C4-2B (cell line): ENCODE results near the gene PTRHD1.

Source experiments
- ZFX ChIP-seq: fragments of 450-650 bp; IDR thresholded peaks from 2 replicates; pipeline ENCODE4 v1.6.1; 2017
- TF ChIP-seq, protein P1 (sequence below): fragments of 450-650 bp; conservative IDR thresholded peaks from 2 replicates; pipeline ENCODE4 v1.5.1; 2017; ENCODE audit warnings: mild to moderate bottlenecking

DNA sequence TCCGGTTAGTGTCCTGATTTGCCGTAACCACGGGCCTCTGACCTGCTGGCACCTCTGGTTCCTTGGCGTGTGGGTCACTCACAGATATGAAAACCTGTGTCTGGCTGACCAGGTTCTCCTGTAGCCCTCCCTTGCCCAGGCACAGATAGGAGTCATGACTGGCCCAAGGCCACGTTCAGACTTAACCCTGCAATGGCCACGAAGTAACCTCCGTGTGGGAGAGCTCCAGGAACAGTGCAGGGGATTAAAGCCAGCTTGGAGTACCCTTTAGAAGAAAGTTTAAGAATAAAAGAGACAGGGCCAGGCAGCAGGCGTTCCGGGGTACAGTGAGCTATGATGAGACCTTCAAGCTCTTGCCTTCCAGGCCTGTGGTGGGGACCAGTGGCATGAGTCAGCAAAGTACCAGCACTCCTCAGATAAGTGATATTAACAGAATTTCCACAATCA lies 25.6 kb upstream of the PTRHD1 start:
- TF ChIP-seq, protein P1, sequence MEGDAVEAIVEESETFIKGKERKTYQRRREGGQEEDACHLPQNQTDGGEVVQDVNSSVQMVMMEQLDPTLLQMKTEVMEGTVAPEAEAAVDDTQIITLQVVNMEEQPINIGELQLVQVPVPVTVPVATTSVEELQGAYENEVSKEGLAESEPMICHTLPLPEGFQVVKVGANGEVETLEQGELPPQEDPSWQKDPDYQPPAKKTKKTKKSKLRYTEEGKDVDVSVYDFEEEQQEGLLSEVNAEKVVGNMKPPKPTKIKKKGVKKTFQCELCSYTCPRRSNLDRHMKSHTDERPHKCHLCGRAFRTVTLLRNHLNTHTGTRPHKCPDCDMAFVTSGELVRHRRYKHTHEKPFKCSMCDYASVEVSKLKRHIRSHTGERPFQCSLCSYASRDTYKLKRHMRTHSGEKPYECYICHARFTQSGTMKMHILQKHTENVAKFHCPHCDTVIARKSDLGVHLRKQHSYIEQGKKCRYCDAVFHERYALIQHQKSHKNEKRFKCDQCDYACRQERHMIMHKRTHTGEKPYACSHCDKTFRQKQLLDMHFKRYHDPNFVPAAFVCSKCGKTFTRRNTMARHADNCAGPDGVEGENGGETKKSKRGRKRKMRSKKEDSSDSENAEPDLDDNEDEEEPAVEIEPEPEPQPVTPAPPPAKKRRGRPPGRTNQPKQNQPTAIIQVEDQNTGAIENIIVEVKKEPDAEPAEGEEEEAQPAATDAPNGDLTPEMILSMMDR, result no peak
- no peak for TF ChIP-seq ZFX
